Breast epithelium (tissue), 3 donors: ENCODE data around the gene DYNC1H1.

Source experiments
- POLR2A ChIP-seq: fragments of 450-650 bp; IDR thresholded peaks from one replicate; pipeline ENCODE4 v1.6.1; 2016; ENCODE audit warnings: antibody characterized with exemption, mild to moderate bottlenecking, moderate library complexity
- POLR2AphosphoS5 ChIP-seq, 3 donors: sonication (generic); formaldehyde crosslinking; IDR thresholded peaks; one replicate each; pipeline ENCODE4 v1.6.1; 2017; ENCODE audit warnings: antibody characterized with exemption in 3 of 3
- TF ChIP-seq, protein P1 (sequence below), 3 donors: fragments of 450-650 bp; IDR thresholded peaks; one replicate each; pipeline ENCODE4 v1.5.1; 2016 to 2017; ENCODE audit warnings: antibody characterized with exemption in 3 of 3, mild to moderate bottlenecking in 3 of 3, moderate library complexity in 3 of 3

DNA sequence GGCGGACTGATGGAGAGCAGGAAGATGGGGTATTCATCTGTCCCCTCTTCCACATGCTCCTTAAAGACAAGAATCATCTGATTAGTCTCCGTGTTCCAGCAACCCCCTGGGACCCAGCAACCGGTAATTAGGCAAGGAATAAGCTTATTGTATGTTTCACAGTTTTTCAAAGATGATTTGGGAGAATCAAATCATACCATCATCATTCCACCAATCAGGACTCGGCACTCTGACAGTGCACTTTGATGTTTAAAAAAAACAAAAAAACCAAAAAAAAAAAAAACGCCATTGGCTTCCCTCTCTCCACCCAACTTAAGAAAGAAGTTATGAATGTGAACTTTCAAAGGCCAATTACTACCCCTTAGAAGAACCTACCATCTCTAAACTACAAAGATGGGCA, 1.3 kb upstream of the DYNC1H1 start:
- TF ChIP-seq, protein P1, sequence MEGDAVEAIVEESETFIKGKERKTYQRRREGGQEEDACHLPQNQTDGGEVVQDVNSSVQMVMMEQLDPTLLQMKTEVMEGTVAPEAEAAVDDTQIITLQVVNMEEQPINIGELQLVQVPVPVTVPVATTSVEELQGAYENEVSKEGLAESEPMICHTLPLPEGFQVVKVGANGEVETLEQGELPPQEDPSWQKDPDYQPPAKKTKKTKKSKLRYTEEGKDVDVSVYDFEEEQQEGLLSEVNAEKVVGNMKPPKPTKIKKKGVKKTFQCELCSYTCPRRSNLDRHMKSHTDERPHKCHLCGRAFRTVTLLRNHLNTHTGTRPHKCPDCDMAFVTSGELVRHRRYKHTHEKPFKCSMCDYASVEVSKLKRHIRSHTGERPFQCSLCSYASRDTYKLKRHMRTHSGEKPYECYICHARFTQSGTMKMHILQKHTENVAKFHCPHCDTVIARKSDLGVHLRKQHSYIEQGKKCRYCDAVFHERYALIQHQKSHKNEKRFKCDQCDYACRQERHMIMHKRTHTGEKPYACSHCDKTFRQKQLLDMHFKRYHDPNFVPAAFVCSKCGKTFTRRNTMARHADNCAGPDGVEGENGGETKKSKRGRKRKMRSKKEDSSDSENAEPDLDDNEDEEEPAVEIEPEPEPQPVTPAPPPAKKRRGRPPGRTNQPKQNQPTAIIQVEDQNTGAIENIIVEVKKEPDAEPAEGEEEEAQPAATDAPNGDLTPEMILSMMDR (IDR thresholded peaks at IDR 0.05): no peak
- TF ChIP-seq POLR2AphosphoS5 (IDR thresholded peaks at IDR 0.05) (no peak), POLR2A (no peak)
